ENCODE data around the gene LCN10. TPM values are rescaled to one million over a fixed set of nuclear protein-coding genes. Genes with fewer than 3 reads are reported as not detected.

The LCN10 gene
- total RNA-seq, 1 donor from 2014 or later, result not detected

DNA sequence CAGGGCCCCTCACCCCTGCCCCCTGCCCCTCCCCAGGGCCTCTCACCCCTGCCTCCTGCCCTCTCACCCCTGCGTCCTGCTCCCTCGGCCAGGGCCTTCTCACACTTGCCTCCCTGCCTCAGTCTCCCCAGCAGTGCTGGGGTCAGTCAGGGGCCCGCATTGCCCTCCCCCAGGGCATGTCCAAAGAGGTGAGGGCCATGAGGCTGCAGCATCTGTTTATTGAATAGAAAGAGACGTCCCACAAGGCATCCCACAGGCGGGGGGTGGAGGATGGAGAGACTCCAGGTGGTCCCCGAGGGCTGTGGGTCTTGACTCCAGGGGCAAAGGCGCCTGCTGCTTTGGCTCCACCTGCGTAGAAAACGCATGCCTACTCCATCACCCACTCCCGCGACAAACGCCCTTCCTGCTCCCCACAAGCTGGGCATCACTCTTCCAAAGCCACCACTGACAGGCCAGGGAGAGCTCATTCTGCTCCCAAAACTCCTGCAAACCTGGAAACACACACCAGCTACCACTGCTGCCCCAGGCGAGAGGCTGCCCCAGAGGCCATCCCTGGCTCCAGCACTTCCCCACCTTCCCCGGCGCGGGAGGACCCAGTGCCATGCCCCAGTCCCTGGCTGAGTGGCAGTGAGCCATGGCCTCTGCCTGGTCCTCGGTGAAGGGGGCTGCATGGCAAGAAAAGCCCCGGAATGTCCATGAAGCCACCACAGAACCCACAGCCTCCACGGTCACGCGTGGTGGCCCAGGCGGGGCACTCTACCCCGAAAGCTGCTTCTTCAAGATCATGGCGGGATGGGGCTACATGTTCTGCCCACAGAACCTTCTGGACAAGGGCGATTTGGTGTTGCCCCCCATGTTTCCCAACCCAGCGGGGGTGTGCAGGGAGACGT lies 16.9 kb upstream of the LCN10 start:
- Histone ChIP-seq H3K4me1 (peaks cover 13% of the 10 kb centered on the region), H3K36me3 (no peaks in the 10 kb centered on the region), H3K9ac (no peak overlapping the region), H3K27me3 (no peaks in the 10 kb centered on the region), H3K4me3 (no peak overlapping the region), H3K9me3 (ENCODE audit: low read depth) (no peaks in the 10 kb centered on the region), H3K4me2 (no peak overlapping the region), H3K27ac (no peak overlapping the region), H4K20me1 (ENCODE audit: low read depth) (no peaks in the 10 kb centered on the region), H2AFZ (replicated peaks) (no peak overlapping the region), H3K79me2 (ENCODE audit: low read depth) (no peaks in the 10 kb centered on the region), H3F3A (ENCODE audit: low read depth) (peaks cover 17% of the 10 kb centered on the region)
- H3K36me3 Mint-ChIP-seq, result no peaks in the 10 kb centered on the region
- H3K27me3 Mint-ChIP-seq (ENCODE audit: insufficient read depth, low read depth), result peaks cover 8% of the 10 kb centered on the region
- peak overlapping the region; percentile 99 for H3K27ac Mint-ChIP-seq
- H3K4me3 Mint-ChIP-seq, result peak overlapping the region; percentile 43
- H3K9me3 Mint-ChIP-seq, result peaks cover 7% of the 10 kb centered on the region
- H3K4me1 Mint-ChIP-seq, result peaks cover 19% of the 10 kb centered on the region
- DNase-seq (ENCODE audit: low spot score), result no peak
- TF ChIP-seq CTCF (IDR thresholded peaks at IDR 0.05) (no peak), EZH2 (IDR thresholded peaks at IDR 0.05) (no peak), EZH2phosphoT487 (IDR thresholded peaks at IDR 0.05) (no peak)

GRCh38 chr9:136759001-136759400 lies 16.3 kb upstream of the LCN10 start:
- TF ChIP-seq CTCF (IDR thresholded peaks at IDR 0.05), result no peak
- no peak for TF ChIP-seq EZH2 (IDR thresholded peaks at IDR 0.05)
- TF ChIP-seq EZH2phosphoT487 (IDR thresholded peaks at IDR 0.05), result no peak
- no peaks in the 10 kb centered on the region for H3K79me2 ChIP-seq (ENCODE audit: low read depth)
- H3K27ac Mint-ChIP-seq, result no peak overlapping the region
- no peaks in the 10 kb centered on the region for H4K20me1 ChIP-seq (ENCODE audit: low read depth)
- H3K4me1 ChIP-seq, result peaks cover 13% of the 10 kb centered on the region
- no peak overlapping the region for H2AFZ ChIP-seq (replicated peaks)
- H3K36me3 ChIP-seq, result no peaks in the 10 kb centered on the region
- H3K4me3 ChIP-seq, result no peak overlapping the region
- no peaks in the 10 kb centered on the region for H3K36me3 Mint-ChIP-seq
- H3K4me2 ChIP-seq, result no peak overlapping the region
- H3K9ac ChIP-seq, result no peak overlapping the region
- H3K4me1 Mint-ChIP-seq, result peaks cover 19% of the 10 kb centered on the region
- no peak overlapping the region for H3K4me3 Mint-ChIP-seq
- no peaks in the 10 kb centered on the region for H3K9me3 ChIP-seq (ENCODE audit: low read depth)
- H3K27me3 Mint-ChIP-seq (ENCODE audit: insufficient read depth, low read depth), result peaks cover 8% of the 10 kb centered on the region
- H3K27me3 ChIP-seq, result no peaks in the 10 kb centered on the region
- H3K9me3 Mint-ChIP-seq, result peaks cover 7% of the 10 kb centered on the region
- H3K27ac ChIP-seq, result no peak overlapping the region
- DNase-seq (ENCODE audit: low spot score), result no peak
- peaks cover 17% of the 10 kb centered on the region for H3F3A ChIP-seq (ENCODE audit: low read depth)

DNA sequence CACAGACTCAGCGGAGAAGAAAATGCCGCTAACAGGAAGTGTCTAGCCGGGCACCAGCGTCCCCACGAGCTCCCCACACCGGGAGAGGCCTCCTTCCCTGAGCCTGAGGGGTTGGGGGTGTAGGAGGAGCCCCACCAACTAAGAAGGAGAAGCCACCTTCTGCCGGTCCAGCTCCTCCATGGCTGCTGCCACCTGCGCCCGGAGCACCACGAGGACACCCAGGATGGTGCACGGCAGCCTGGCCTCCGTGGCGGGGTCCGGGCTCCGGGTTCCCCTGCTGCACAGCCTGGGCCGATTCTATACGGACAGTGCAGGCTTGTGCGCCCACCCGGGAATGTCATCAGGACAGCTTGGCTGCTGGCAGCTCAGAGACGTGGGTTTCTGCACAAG lies 15.0 kb upstream of the LCN10 start:
- DNase-seq (ENCODE audit: low spot score), result no peak
- H3K36me3 ChIP-seq, result no peaks in the 10 kb centered on the region
- H3F3A ChIP-seq (ENCODE audit: low read depth), result peaks cover 16% of the 10 kb centered on the region
- peaks cover 17% of the 10 kb centered on the region for H3K4me1 Mint-ChIP-seq
- peaks cover 7% of the 10 kb centered on the region for H3K9me3 Mint-ChIP-seq
- no peak overlapping the region for H3K9ac ChIP-seq
- no peak overlapping the region for H3K27ac Mint-ChIP-seq
- no peaks in the 10 kb centered on the region for H3K79me2 ChIP-seq (ENCODE audit: low read depth)
- TF ChIP-seq CTCF (IDR thresholded peaks at IDR 0.05) (no peak), EZH2 (IDR thresholded peaks at IDR 0.05) (no peak), EZH2phosphoT487 (IDR thresholded peaks at IDR 0.05) (no peak)
- H3K9me3 ChIP-seq (ENCODE audit: low read depth), result no peaks in the 10 kb centered on the region
- H3K27ac ChIP-seq, result no peak overlapping the region
- peaks cover 8% of the 10 kb centered on the region for H3K27me3 Mint-ChIP-seq (ENCODE audit: insufficient read depth, low read depth)
- no peak overlapping the region for H3K4me3 ChIP-seq
- H3K4me1 ChIP-seq, result peaks cover 12% of the 10 kb centered on the region
- no peaks in the 10 kb centered on the region for H4K20me1 ChIP-seq (ENCODE audit: low read depth)
- H3K36me3 Mint-ChIP-seq, result no peaks in the 10 kb centered on the region
- no peaks in the 10 kb centered on the region for H3K27me3 ChIP-seq
- H2AFZ ChIP-seq (replicated peaks), result no peak overlapping the region
- H3K4me2 ChIP-seq, result no peak overlapping the region
- H3K4me3 Mint-ChIP-seq, result no peak overlapping the region
